ENCODE data around the gene RPN2. TPM values are rescaled to one million over a fixed set of nuclear protein-coding genes. Genes with fewer than 3 reads are reported as not detected.

The RPN2 gene
- polyA plus RNA-seq, 1 donor from 2014 or later = 151 TPM

DNA sequence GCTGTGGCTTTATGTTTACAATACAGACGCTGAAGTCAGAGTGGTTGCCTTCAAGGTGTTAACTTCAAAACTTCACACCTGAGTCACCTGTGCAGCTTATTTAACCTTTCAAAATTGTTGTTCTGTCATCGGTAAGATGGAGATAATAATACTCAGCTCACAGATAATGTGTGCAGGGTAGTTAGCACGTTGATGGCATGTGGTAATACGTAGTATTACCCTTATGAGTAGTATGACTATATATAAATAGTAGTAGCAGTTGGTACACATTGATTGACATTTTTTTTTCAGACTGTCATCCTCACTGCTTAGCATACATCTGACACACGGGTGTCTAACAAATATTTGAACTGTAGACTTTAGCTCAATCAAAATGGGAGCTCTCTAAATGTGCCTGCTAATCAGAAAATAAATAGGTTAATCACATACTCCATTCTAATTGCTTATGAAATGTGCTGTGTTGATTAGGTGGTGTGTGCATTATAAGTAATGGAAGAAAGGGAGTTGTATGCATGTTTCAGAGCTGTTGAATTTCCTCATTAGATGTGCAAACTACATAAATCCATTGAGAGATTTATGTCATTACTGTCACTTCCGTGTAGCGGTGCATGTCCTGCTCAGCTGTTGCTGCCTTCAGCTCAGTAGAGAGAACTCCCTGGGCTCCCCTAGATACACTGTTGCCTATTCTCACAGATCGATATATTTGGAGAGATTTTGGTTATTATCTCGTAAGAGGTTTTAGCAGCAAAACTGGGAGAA is 11.4 kb downstream of the RPN2 start:
- peaks cover 4% of the 10 kb centered on the region for H3K36me3 ChIP-seq (ENCODE audit: insufficient read depth, low read length)
- no peak for TF ChIP-seq RAD21 (conservative IDR thresholded peaks at IDR 0.05)
- TF ChIP-seq EP300 (conservative IDR thresholded peaks at IDR 0.05; ENCODE audit: poor library complexity, severe bottlenecking) = peak; percentile 75
- peak; percentile 44 for TF ChIP-seq POLR2AphosphoS5 (IDR thresholded peaks at IDR 0.05)
- no peak for TF ChIP-seq CTCF (IDR thresholded peaks at IDR 0.05; ENCODE audit: poor library complexity, severe bottlenecking)
- no peak for TF ChIP-seq SMC3 (conservative IDR thresholded peaks at IDR 0.05; ENCODE audit: poor library complexity)
- H3K4me3 ChIP-seq (ENCODE audit: low read length) = peak overlapping the region; percentile 33
- H4K20me1 ChIP-seq (ENCODE audit: insufficient read depth) = peaks cover 8% of the 10 kb centered on the region
- peak overlapping the region; percentile 16 for H3K27ac ChIP-seq (ENCODE audit: low read length)
- no peak overlapping the region for H2AFZ ChIP-seq (ENCODE audit: low read depth, low read length)
- no peak overlapping the region for H3K9ac ChIP-seq (ENCODE audit: low read length)
- H3K27me3 ChIP-seq (ENCODE audit: insufficient read depth, low read depth, low read length) = no peaks in the 10 kb centered on the region
- H3K9me2 ChIP-seq (ENCODE audit: insufficient read depth, low read length) = no peaks in the 10 kb centered on the region
- peak overlapping the region; percentile 5 for H3K4me2 ChIP-seq (ENCODE audit: low read length)
- H3F3A ChIP-seq (ENCODE audit: insufficient read depth, low read length, poor library complexity, severe bottlenecking) = no peaks in the 10 kb centered on the region
- H3K79me2 ChIP-seq (replicated peaks; ENCODE audit: insufficient read depth, low read length) = peaks cover 38% of the 10 kb centered on the region
- H3K9me3 ChIP-seq (ENCODE audit: low read length) = no peaks in the 10 kb centered on the region

DNA sequence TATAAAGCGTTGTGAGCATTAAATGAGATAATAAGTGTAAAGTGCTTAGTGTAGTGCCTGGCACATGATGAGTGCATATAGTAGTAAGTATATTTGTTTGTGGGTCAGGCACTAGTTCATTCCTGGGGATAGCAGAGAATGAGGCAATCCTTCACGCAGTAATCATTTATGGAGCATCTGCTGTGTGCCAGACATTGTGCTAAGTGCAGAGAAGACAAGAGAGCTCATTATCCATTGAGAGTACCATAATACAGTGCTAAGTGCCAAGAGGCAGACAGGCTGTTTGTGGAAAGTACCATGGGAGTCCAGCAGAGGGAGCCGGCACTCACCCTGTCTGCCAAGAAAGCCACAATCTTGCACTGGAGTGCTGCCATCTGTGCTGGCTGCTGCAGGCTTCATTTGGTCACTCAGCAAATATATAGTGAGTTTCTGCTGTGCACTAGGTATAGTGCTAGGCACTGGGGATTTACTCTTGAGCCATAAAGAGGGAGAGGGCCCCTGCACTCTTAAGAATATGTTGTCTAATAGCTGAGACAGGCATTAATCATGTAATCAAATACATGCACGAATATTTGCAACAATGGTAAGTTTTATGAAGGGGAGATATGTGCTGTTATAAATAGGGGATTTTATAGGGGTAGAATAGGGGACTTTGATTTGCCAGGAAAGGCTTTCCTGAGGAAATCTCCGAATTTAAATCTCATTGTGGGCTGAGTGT is 13.2 kb downstream of the RPN2 start:
- Histone ChIP-seq H3K4me2 (ENCODE audit: low read length) (no peak overlapping the region), H3K4me3 (ENCODE audit: low read length) (no peak overlapping the region), H3K36me3 (ENCODE audit: insufficient read depth, low read length) (no peaks in the 10 kb centered on the region), H3F3A (ENCODE audit: insufficient read depth, low read length, poor library complexity, severe bottlenecking) (no peaks in the 10 kb centered on the region), H3K9ac (ENCODE audit: low read length) (no peak overlapping the region), H3K79me2 (replicated peaks; ENCODE audit: insufficient read depth, low read length) (peaks cover 43% of the 10 kb centered on the region), H3K27ac (ENCODE audit: low read length) (no peak overlapping the region), H4K20me1 (ENCODE audit: insufficient read depth) (peaks cover 8% of the 10 kb centered on the region), H3K27me3 (ENCODE audit: insufficient read depth, low read depth, low read length) (no peaks in the 10 kb centered on the region), H2AFZ (ENCODE audit: low read depth, low read length) (no peak overlapping the region), H3K9me2 (ENCODE audit: insufficient read depth, low read length) (no peaks in the 10 kb centered on the region), H3K9me3 (ENCODE audit: low read length) (no peaks in the 10 kb centered on the region)
- peak; percentile 68 for TF ChIP-seq RAD21 (conservative IDR thresholded peaks at IDR 0.05)
- peak; percentile 90 for TF ChIP-seq CTCF (IDR thresholded peaks at IDR 0.05; ENCODE audit: poor library complexity, severe bottlenecking)
- TF ChIP-seq MXI1 (conservative IDR thresholded peaks at IDR 0.05; ENCODE audit: poor library complexity, severe bottlenecking) = no peak
- no peak for TF ChIP-seq EZH2 (IDR thresholded peaks at IDR 0.05; ENCODE audit: borderline replicate concordance, insufficient read depth, low read length, poor library complexity, severe bottlenecking)
- peak; percentile 77 for TF ChIP-seq SMC3 (conservative IDR thresholded peaks at IDR 0.05; ENCODE audit: poor library complexity)
- TF ChIP-seq, protein P1, sequence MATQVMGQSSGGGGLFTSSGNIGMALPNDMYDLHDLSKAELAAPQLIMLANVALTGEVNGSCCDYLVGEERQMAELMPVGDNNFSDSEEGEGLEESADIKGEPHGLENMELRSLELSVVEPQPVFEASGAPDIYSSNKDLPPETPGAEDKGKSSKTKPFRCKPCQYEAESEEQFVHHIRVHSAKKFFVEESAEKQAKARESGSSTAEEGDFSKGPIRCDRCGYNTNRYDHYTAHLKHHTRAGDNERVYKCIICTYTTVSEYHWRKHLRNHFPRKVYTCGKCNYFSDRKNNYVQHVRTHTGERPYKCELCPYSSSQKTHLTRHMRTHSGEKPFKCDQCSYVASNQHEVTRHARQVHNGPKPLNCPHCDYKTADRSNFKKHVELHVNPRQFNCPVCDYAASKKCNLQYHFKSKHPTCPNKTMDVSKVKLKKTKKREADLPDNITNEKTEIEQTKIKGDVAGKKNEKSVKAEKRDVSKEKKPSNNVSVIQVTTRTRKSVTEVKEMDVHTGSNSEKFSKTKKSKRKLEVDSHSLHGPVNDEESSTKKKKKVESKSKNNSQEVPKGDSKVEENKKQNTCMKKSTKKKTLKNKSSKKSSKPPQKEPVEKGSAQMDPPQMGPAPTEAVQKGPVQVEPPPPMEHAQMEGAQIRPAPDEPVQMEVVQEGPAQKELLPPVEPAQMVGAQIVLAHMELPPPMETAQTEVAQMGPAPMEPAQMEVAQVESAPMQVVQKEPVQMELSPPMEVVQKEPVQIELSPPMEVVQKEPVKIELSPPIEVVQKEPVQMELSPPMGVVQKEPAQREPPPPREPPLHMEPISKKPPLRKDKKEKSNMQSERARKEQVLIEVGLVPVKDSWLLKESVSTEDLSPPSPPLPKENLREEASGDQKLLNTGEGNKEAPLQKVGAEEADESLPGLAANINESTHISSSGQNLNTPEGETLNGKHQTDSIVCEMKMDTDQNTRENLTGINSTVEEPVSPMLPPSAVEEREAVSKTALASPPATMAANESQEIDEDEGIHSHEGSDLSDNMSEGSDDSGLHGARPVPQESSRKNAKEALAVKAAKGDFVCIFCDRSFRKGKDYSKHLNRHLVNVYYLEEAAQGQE (IDR thresholded peaks at IDR 0.05; ENCODE audit: borderline replicate concordance) = no peak

Measured in neural cell (in vitro differentiated cells).